ENCODE results near the gene CACNA2D3.

The CACNA2D3 gene

GRCh38 chr3:54264050-54264449 is 141.7 kb downstream of the CACNA2D3 start:
- no peaks in the 10 kb centered on the region for H3K36me3 ChIP-seq (ENCODE audit: control insufficient read depth, insufficient read depth, low read length)
- no peaks in the 10 kb centered on the region for H3K79me1 ChIP-seq (ENCODE audit: low read length)
- no peak overlapping the region for H3K23ac ChIP-seq (ENCODE audit: low read length)
- H3K27me3 ChIP-seq (ENCODE audit: insufficient read depth, low read length, poor library complexity): no peaks in the 10 kb centered on the region
- no peak overlapping the region for H3K56ac ChIP-seq (ENCODE audit: low read length)
- H3K79me2 ChIP-seq (ENCODE audit: control insufficient read depth, insufficient read depth, low read length): no peaks in the 10 kb centered on the region
- no peak overlapping the region for H3K27ac ChIP-seq (ENCODE audit: low read depth, low read length)
- no peak overlapping the region for H3K4me3 ChIP-seq (ENCODE audit: low read length)
- H4K5ac ChIP-seq (ENCODE audit: low read length): no peak overlapping the region
- no peak overlapping the region for H3K4me2 ChIP-seq (ENCODE audit: low read length)
- DNase-seq: no peak
- no CpG with 5 or more reads among the region's 4 CpGs for WGBS (ENCODE audit: extremely low coverage, insufficient coverage, low lambda C conversion rate)
- H3K9ac ChIP-seq (ENCODE audit: low read length): no peak overlapping the region
- H3K4ac ChIP-seq (ENCODE audit: low read depth, low read length): no peak overlapping the region
- H3K4me1 ChIP-seq (ENCODE audit: control insufficient read depth, low read depth, low read length): no peaks in the 10 kb centered on the region
- H2BK5ac ChIP-seq (ENCODE audit: low read length): no peak overlapping the region
- no peak overlapping the region for H2BK15ac ChIP-seq (replicated peaks; ENCODE audit: low read depth)
- H4K8ac ChIP-seq (ENCODE audit: low read depth, low read length): no peak overlapping the region
- no peak overlapping the region for H3K18ac ChIP-seq (ENCODE audit: low read length)
- H2BK120ac ChIP-seq (ENCODE audit: low read depth, low read length): no peak overlapping the region
- H2AK5ac ChIP-seq (ENCODE audit: low read length): no peak overlapping the region

DNA sequence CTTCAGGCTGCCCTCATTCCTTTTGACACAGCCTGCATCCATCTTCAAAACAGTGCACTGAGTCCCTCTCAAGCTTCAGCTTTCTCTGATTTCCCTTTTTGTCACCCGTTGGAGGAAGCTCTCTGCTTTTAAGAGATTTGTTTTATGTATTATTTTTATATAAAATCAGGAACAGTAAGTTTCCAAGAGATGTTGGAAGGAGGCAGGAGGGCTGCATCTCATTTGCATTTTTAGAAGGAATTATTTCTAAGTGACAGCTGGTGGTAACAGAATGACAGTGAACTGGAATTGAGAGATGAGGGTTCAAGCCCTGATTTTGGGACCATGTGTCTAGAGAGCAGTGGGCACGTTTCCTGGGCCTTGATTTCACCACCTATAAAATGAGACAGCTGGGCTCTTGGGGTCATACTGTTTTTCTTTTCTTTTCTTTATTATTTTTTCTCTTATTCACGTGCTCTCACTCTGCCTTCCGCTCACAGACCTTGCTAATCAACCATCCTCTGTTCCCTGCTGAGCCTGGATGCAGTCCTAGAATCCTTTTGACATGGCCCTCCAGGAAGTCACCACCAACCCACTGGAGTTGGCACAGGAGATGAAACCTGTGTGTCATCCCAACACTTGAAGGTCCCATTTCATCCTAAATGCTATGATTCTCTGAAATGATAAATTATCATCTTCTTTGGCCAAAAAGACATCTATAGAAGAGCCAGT is 148.6 kb downstream of the CACNA2D3 start:
- no peak overlapping the region for H3K4ac ChIP-seq (ENCODE audit: low read depth, low read length)
- H3K27ac ChIP-seq (ENCODE audit: low read depth, low read length): no peak overlapping the region
- no peak overlapping the region for H3K56ac ChIP-seq (ENCODE audit: low read length)
- no CpG with 5 or more reads among the region's 4 CpGs for WGBS (ENCODE audit: extremely low coverage, insufficient coverage, low lambda C conversion rate)
- H3K36me3 ChIP-seq (ENCODE audit: control insufficient read depth, insufficient read depth, low read length): no peaks in the 10 kb centered on the region
- no peaks in the 10 kb centered on the region for H3K79me2 ChIP-seq (ENCODE audit: control insufficient read depth, insufficient read depth, low read length)
- H3K4me1 ChIP-seq (ENCODE audit: control insufficient read depth, low read depth, low read length): no peaks in the 10 kb centered on the region
- no peak overlapping the region for H3K18ac ChIP-seq (ENCODE audit: low read length)
- H4K5ac ChIP-seq (ENCODE audit: low read length): no peak overlapping the region
- no peak overlapping the region for H3K23ac ChIP-seq (ENCODE audit: low read length)
- H3K4me2 ChIP-seq (ENCODE audit: low read length): no peak overlapping the region
- no peaks in the 10 kb centered on the region for H3K79me1 ChIP-seq (ENCODE audit: low read length)
- no peak for DNase-seq
- H4K8ac ChIP-seq (ENCODE audit: low read depth, low read length): no peak overlapping the region
- no peak overlapping the region for H3K4me3 ChIP-seq (ENCODE audit: low read length)
- H2BK15ac ChIP-seq (replicated peaks; ENCODE audit: low read depth): no peak overlapping the region
- H3K27me3 ChIP-seq (ENCODE audit: insufficient read depth, low read length, poor library complexity): no peaks in the 10 kb centered on the region
- H3K9ac ChIP-seq (ENCODE audit: low read length): no peak overlapping the region
- H2BK120ac ChIP-seq (ENCODE audit: low read depth, low read length): no peak overlapping the region
- H2BK5ac ChIP-seq (ENCODE audit: low read length): no peak overlapping the region
- H2AK5ac ChIP-seq (ENCODE audit: low read length): no peak overlapping the region

DNA sequence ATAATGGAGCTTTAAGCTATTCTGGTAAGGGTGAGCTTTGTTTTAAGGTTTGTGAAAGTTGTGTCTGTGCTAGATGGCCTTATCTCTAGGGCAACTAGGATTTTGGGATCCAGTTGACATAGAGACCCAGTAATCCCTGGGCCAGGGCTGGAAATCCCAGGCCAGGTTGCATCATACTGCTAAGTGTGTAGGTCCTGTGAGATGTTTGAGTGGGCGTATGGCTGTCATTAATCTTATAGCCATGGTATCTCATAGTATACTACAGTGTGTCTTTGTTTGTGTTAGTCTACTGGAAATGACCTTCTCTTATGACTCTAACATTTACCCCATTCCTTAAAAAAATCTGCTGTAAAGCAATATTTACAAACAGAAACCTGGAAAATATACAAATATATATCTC is 151.4 kb downstream of the CACNA2D3 start:
- Histone ChIP-seq H3K4ac (ENCODE audit: low read depth, low read length) (no peak overlapping the region), H3K27me3 (ENCODE audit: insufficient read depth, low read length, poor library complexity) (no peaks in the 10 kb centered on the region), H3K4me3 (ENCODE audit: low read length) (no peak overlapping the region), H3K4me1 (ENCODE audit: control insufficient read depth, low read depth, low read length) (no peaks in the 10 kb centered on the region), H3K79me1 (ENCODE audit: low read length) (no peaks in the 10 kb centered on the region), H4K5ac (ENCODE audit: low read length) (no peak overlapping the region), H2BK15ac (replicated peaks; ENCODE audit: low read depth) (no peak overlapping the region), H3K36me3 (ENCODE audit: control insufficient read depth, insufficient read depth, low read length) (no peaks in the 10 kb centered on the region), H3K9ac (ENCODE audit: low read length) (no peak overlapping the region), H2BK5ac (ENCODE audit: low read length) (no peak overlapping the region), H3K79me2 (ENCODE audit: control insufficient read depth, insufficient read depth, low read length) (no peaks in the 10 kb centered on the region), H2BK120ac (ENCODE audit: low read depth, low read length) (no peak overlapping the region), H3K4me2 (ENCODE audit: low read length) (no peak overlapping the region), H3K27ac (ENCODE audit: low read depth, low read length) (no peak overlapping the region), H4K8ac (ENCODE audit: low read depth, low read length) (no peak overlapping the region), H3K56ac (ENCODE audit: low read length) (no peak overlapping the region), H2AK5ac (ENCODE audit: low read length) (no peak overlapping the region), H3K23ac (ENCODE audit: low read length) (no peak overlapping the region), H3K18ac (ENCODE audit: low read length) (no peak overlapping the region)
- no CpG with 5 or more reads among the region's 1 CpG for WGBS (ENCODE audit: extremely low coverage, insufficient coverage, low lambda C conversion rate)
- DNase-seq: no peak

- no peak overlapping the region for H3K23ac ChIP-seq (ENCODE audit: low read length)
- H2BK15ac ChIP-seq (replicated peaks; ENCODE audit: low read depth): no peak overlapping the region
- no peaks in the 10 kb centered on the region for H3K27me3 ChIP-seq (ENCODE audit: insufficient read depth, low read length, poor library complexity)
- H3K4me3 ChIP-seq (ENCODE audit: low read length): no peak overlapping the region
- H3K79me1 ChIP-seq (ENCODE audit: low read length): no peaks in the 10 kb centered on the region
- H3K9ac ChIP-seq (ENCODE audit: low read length): no peak overlapping the region
- H3K4ac ChIP-seq (ENCODE audit: low read depth, low read length): no peak overlapping the region
- H2AK5ac ChIP-seq (ENCODE audit: low read length): no peak overlapping the region
- no peak overlapping the region for H2BK5ac ChIP-seq (ENCODE audit: low read length)
- no peak overlapping the region for H3K18ac ChIP-seq (ENCODE audit: low read length)
- WGBS (ENCODE audit: extremely low coverage, insufficient coverage, low lambda C conversion rate): no CpG with 5 or more reads among the region's 4 CpGs
- no peaks in the 10 kb centered on the region for H3K36me3 ChIP-seq (ENCODE audit: control insufficient read depth, insufficient read depth, low read length)
- no peak overlapping the region for H3K4me2 ChIP-seq (ENCODE audit: low read length)
- H2BK120ac ChIP-seq (ENCODE audit: low read depth, low read length): no peak overlapping the region
- H3K79me2 ChIP-seq (ENCODE audit: control insufficient read depth, insufficient read depth, low read length): no peaks in the 10 kb centered on the region
- no peak overlapping the region for H4K5ac ChIP-seq (ENCODE audit: low read length)
- H3K4me1 ChIP-seq (ENCODE audit: control insufficient read depth, low read depth, low read length): no peaks in the 10 kb centered on the region
- no peak for DNase-seq
- no peak overlapping the region for H4K8ac ChIP-seq (ENCODE audit: low read depth, low read length)
- H3K27ac ChIP-seq (ENCODE audit: low read depth, low read length): no peak overlapping the region
- no peak overlapping the region for H3K56ac ChIP-seq (ENCODE audit: low read length)
Measured at GRCh38 chr3:54274607-54275006, 152.3 kb downstream of the CACNA2D3 start.

GRCh38 chr3:54279005-54279583 is 156.7 kb downstream of the CACNA2D3 start:
- DNase-seq: no peak
- no peaks in the 10 kb centered on the region for H3K79me1 ChIP-seq (ENCODE audit: low read length)
- H3K4ac ChIP-seq (ENCODE audit: low read depth, low read length): no peak overlapping the region
- no peak overlapping the region for H4K8ac ChIP-seq (ENCODE audit: low read depth, low read length)
- H2BK5ac ChIP-seq (ENCODE audit: low read length): no peak overlapping the region
- H3K4me1 ChIP-seq (ENCODE audit: control insufficient read depth, low read depth, low read length): no peaks in the 10 kb centered on the region
- no peaks in the 10 kb centered on the region for H3K27me3 ChIP-seq (ENCODE audit: insufficient read depth, low read length, poor library complexity)
- H3K56ac ChIP-seq (ENCODE audit: low read length): no peak overlapping the region
- H3K18ac ChIP-seq (ENCODE audit: low read length): no peak overlapping the region
- no peak overlapping the region for H2BK120ac ChIP-seq (ENCODE audit: low read depth, low read length)
- no peak overlapping the region for H4K5ac ChIP-seq (ENCODE audit: low read length)
- no peak overlapping the region for H2AK5ac ChIP-seq (ENCODE audit: low read length)
- H2BK15ac ChIP-seq (replicated peaks; ENCODE audit: low read depth): no peak overlapping the region
- no peak overlapping the region for H3K4me3 ChIP-seq (ENCODE audit: low read length)
- H3K4me2 ChIP-seq (ENCODE audit: low read length): no peak overlapping the region
- H3K23ac ChIP-seq (ENCODE audit: low read length): no peak overlapping the region
- no peaks in the 10 kb centered on the region for H3K36me3 ChIP-seq (ENCODE audit: control insufficient read depth, insufficient read depth, low read length)
- no peak overlapping the region for H3K9ac ChIP-seq (ENCODE audit: low read length)
- no peak overlapping the region for H3K27ac ChIP-seq (ENCODE audit: low read depth, low read length)
- no CpG with 5 or more reads among the region's 10 CpGs for WGBS (ENCODE audit: extremely low coverage, insufficient coverage, low lambda C conversion rate)
- no peaks in the 10 kb centered on the region for H3K79me2 ChIP-seq (ENCODE audit: control insufficient read depth, insufficient read depth, low read length)

- no peak overlapping the region for H3K23ac ChIP-seq (ENCODE audit: low read length)
- no peaks in the 10 kb centered on the region for H3K4me1 ChIP-seq (ENCODE audit: control insufficient read depth, low read depth, low read length)
- no peak overlapping the region for H3K9ac ChIP-seq (ENCODE audit: low read length)
- no peak overlapping the region for H4K8ac ChIP-seq (ENCODE audit: low read depth, low read length)
- no peak overlapping the region for H2BK5ac ChIP-seq (ENCODE audit: low read length)
- H3K4ac ChIP-seq (ENCODE audit: low read depth, low read length): no peak overlapping the region
- H3K79me2 ChIP-seq (ENCODE audit: control insufficient read depth, insufficient read depth, low read length): no peaks in the 10 kb centered on the region
- H3K56ac ChIP-seq (ENCODE audit: low read length): no peak overlapping the region
- DNase-seq: no peak
- H3K27me3 ChIP-seq (ENCODE audit: insufficient read depth, low read length, poor library complexity): no peaks in the 10 kb centered on the region
- H2BK15ac ChIP-seq (replicated peaks; ENCODE audit: low read depth): no peak overlapping the region
- no peaks in the 10 kb centered on the region for H3K36me3 ChIP-seq (ENCODE audit: control insufficient read depth, insufficient read depth, low read length)
- H3K18ac ChIP-seq (ENCODE audit: low read length): no peak overlapping the region
- no peak overlapping the region for H2AK5ac ChIP-seq (ENCODE audit: low read length)
- no peak overlapping the region for H3K27ac ChIP-seq (ENCODE audit: low read depth, low read length)
- H2BK120ac ChIP-seq (ENCODE audit: low read depth, low read length): no peak overlapping the region
- no peak overlapping the region for H4K5ac ChIP-seq (ENCODE audit: low read length)
- no peak overlapping the region for H3K4me3 ChIP-seq (ENCODE audit: low read length)
- no CpG with 5 or more reads among the region's 4 CpGs for WGBS (ENCODE audit: extremely low coverage, insufficient coverage, low lambda C conversion rate)
- no peak overlapping the region for H3K4me2 ChIP-seq (ENCODE audit: low read length)
- H3K79me1 ChIP-seq (ENCODE audit: low read length): no peaks in the 10 kb centered on the region
Measured at GRCh38 chr3:54283470-54283869, 161.1 kb downstream of the CACNA2D3 start.
